ELR (cell line): ENCODE data around the gene GRK4.
A peak's percentile ranks its signal among the peaks of the same experiment; 100 is the strongest.
"Not testable (repeated sequence)": the region's sequence is repeated elsewhere in the genome, so short reads cannot be mapped to it uniquely, and the experiment has no call there.

Experiments
- DNase-seq: peaks from one replicate; pipeline ENCODE4 v3.0.0-alpha.2; 2015; ENCODE audit warnings: low read depth

The GRK4 gene

DNA sequence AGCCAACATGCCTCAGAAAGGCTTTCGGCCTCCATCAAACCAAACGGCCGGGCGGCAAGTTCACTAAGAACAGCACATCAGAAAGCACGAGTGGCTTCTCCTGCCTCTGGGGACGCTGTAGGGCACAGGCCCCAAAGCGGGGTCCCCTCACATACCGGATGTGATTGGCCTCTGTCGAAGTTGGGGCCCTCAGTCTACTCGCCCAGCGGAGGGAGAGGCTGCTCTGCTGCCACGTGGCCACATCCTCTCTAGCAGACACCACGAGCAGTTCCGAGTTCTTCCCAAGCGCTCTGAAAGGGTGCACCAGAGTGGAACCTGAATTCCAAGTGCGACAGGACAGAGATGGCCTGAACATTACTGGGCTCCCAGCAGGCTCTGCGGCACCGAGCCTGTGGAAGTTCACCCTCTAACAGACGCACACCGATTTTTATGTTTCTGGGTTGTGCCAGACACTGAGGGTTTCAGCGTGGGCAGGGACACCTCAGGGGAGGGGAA lies 21.3 kb upstream of the GRK4 start:
- DNase-seq, result no peak

DNA sequence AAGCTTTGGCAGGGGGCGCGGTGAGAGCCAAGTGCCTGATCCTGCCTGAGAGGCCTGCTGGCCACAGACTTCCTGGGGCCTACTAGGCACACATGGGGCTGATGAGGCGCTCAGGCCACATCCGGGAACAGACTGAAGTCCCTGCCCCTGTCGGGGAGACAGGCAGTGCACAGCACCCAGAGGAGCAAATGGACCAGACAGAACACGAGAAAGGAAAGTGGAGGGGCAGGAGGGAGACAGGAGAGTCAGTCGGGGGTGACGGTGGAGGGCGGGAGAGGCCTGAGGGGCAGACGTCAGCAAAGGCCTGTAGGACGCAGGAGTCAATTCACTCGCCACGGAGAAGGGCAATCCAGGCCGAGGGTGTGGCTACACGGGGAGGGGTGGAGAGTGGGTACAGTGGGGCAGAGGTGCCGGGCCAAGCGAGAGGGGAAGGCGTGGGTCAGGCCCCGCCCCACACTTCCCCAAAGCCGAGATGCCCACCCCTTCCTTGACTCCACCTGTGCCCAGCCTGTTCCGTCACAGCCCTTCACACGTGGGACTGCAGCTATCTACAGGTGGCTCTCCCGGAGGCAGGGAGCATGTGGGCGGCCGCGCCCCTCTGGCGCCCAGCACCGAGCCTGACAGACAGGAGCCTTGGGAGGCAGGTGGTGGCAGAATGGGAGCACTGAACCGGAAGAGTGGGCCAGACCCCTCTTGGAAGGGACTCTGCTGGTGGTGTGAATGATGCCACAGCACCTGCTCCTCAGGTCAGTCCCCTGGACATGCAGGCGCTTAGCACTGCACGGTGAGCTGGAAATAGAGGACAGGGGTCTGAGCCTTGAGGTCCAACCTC lies 20.6 kb upstream of the GRK4 start:
- DNase-seq, result no peak

DNA sequence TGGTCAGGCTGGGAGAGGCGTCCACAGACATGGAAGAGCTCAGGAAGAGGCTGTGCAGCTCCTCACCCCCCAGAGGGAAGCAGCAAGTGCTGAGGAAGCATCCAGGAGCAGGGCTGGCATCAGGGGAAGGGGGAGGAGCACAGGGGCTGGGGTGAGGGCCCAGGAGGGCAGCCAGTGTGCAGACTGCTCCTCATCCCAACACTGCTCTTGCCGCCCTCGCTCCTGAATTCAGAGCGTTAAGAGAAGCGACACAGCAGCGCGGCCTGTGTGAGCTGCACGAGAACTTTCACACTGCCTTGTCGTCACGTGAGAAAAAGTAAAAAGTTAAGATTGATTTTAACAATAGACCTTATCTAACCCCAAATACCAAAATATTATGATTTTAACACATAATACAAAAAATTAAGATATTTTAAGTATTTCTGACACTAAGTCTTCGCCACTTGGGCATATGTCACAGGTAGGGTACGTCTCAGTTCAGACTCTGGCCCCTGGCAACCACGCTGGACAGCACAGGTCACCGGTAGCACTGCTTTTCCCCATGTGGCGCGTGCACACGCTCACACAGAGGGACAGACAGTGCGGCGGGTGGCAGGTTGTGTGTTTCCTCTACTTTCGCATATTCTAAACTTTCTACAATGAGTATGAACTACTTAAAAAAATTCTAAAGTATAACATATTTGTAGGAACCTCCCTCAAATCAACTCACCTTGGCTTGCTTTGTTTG lies 19.8 kb upstream of the GRK4 start:
- DNase-seq, result no peak

DNA sequence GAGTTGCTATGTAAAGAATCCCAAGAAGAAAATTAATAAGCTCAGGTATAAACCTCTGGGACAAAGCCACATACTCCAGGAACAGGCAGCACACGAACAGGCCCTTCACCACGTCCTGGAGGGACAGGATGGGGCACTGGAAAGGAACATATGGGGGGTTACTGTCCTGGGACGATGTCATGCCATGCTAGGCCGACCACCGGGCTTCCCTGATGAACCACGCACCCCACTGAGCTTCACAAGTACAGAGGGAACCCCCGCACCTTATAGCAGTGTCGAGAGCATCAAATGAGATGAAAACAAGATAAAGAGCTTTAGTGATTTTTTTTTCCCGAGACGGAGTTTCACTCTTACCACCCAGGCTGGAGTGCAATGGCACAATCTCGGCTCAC lies 19.3 kb upstream of the GRK4 start:
- DNase-seq, result no peak

DNA sequence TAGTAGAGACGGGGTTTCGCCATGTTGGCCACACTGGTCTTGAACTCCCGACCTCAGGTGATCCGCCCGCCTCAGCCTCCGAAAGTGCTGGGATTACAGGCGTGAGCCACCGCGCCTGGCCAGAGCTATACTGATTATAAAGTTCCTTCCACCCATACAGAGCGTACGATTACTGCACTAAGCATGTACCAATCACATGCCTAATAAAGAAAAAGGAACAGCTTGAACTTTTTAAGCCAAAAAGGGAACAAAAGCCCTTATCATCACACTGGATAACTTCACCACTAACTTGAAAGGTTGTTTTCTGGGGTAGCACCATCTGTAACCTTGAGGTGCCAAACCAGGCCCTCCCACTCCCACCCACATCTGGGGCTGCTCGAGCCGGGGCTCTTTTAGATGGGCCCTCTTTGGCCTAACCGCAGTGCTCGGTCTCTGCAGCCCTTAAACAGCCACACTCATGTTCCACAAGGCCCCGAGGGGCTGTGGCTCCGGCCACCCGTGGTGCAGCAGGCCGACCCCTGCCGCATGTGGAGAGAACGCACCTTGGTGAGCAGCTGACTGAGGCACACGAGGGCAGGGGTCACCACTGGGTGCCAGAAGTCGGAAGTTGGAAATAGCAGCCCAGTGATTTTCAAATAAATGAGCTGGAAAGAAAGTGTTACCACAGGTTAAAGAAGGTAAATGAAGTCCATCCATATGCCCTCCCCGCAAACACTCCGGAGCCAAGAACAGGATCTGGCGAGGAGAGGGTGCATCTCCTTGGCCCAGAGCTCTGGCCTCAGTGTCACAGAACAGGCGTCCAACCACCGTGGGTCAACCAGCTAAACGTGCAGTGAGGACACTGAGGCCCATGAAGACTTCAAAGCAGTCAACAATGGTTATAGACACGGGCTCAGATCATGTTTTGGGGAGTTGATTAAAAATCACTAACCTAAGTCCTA lies 18.5 kb upstream of the GRK4 start:
- no peak for DNase-seq

DNA sequence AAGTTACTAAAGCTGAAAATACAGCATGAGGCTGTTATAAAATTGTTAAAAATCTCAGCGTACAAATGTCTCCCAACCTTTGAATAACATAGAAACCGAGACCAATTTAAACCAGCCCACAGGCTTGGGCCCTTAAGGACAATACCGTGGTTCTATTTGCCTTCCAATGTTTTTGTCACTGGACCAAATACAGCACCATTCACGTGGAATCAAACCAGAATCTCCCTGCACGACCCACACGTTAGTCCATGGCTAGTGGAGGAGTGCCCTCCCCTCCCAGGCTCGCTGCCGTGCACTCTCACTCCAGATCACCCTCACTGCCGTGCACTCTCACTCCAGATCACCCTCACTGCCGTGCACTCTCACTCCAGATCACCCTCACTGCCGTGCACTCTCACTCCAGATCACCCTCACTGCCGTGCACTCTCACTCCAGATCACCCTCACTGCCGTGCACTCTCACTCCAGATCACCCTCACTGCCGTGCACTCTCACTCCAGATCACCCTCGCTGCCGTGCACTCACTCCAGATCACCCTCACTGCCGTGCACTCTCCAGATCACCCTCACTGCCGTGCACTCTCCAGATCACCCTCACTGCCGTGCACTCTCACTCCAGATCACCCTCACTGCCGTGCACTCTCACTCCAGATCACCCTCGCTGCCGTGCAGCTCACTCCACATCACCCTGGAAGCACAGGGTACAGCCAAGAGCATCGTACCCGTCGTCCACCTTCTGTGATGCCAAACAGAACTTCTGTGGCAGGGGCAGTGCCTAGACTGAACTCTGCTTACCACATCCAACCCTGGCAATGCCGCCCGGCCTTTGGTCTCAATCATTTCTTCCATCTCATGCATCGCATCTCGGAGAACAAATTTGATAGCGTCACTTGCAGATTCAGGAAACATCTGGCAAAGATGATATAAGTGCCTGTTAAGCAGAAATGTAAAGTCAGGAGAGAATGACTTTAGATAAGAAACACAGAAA lies 17.5 kb upstream of the GRK4 start:
- not testable (repeated sequence) for DNase-seq

DNA sequence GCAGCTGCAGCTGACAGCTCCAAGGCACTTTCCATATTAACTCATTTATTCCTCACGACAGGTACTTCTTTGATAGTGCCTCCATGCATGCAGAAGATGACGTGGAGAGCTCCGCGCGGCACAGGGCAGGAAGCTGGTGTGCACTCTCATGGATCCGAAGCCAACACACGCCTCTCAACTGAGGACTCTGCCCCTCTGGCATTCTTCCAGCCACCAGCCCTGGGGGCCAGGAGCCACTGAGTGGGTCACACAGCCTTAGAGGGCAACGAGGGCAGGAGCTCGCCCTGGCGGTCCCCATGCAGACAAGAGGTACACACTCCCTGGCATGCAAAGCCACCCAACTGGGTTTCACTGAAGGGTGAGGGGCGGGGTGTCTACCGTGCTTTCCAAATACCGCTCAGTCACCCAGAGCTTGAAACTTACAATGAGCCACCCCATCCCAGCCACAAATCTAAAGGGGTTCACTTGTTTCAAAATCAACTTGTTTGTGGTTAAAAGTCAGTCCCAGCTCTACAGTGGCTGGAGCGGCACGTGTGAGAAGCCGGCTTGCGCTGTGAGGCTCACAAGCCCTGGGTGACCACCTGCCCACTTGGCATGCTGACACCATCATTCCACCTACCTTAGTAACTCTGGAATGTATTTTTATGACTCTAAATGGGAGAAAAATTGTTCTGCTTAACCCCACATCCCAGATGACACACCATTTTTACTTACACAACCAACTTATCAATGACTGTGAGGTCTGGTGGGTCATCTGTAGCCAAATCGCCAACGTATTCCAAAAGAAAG lies 16.4 kb upstream of the GRK4 start:
- DNase-seq, result peak; percentile 24

DNA sequence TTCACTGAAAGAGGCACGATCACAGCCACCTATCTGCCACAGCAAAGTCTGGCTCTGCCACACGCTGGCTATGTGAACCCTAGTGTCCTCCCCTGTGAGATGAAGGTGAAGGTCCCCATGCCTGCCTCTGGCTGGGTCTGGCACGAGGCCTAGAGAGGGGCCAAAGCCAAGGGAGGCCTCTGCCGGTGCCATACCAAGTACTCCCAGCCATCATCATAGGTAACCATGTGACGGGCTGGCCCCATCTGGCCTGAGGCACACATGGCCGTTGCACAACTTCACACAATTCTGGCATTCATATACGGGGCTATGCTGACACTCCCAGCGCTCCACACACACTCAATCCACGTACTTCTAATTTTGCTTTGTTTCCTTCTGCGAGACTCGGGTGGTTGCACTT lies 15.4 kb upstream of the GRK4 start:
- DNase-seq, result no peak

DNA sequence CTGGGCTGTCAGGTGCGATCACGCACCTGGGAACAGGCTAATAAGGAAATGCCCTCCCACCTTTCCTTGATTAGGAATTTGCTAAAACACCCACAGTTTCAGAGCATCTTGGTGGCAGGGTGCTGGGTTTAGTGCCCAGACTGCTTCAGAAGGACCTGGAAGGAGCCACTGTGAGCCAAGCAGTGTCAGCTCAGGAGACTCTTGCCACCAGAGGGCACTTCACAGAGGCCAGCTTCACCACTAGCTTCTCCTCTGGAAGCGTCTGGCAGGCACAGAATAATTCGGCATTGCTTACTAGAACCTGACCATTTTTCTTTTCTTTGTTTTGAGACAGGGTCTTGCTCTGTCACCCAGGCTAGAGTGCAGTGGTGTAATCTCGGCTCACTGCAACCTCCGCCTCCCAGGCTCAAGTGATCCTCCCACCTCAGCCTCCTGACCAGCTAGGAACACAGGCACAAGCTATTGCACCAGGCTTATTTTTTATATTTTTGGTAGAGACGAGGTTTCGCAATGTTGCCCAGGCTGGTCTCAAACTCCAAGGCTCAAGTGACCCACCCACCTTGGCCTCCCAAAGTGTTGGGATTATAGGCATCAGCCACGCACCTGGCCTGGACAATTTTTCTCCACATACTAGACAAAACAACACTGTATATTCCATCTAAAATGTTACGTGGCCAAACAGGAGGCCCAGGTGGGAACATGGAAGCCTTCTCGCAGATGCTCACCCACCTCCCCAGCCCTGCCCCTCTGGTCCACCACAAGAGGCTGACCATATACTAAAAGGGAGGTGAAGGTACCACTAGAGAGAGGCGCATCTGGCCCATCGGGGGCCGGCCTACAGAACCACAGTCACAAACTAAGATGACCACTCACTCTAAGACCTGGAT lies 14.2 kb upstream of the GRK4 start:
- peak; percentile 44 for DNase-seq

DNA sequence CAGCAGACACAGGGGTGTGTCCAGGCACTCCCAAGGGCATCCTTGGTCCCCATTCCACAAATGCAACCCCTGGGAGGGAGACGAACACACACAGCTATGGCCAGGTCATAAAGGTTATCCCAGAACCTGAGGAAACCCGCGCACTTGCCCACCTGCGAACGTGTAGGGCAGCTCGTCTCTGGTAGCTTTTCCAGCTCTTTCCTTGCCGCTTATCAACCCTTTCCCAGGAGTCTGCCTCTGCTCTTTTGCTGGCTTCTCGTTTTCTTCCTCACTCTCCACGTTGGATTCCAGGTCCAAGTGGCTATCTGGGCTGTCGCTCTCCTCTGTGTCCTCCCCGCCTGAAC lies 13.6 kb upstream of the GRK4 start:
- DNase-seq, result no peak

DNA sequence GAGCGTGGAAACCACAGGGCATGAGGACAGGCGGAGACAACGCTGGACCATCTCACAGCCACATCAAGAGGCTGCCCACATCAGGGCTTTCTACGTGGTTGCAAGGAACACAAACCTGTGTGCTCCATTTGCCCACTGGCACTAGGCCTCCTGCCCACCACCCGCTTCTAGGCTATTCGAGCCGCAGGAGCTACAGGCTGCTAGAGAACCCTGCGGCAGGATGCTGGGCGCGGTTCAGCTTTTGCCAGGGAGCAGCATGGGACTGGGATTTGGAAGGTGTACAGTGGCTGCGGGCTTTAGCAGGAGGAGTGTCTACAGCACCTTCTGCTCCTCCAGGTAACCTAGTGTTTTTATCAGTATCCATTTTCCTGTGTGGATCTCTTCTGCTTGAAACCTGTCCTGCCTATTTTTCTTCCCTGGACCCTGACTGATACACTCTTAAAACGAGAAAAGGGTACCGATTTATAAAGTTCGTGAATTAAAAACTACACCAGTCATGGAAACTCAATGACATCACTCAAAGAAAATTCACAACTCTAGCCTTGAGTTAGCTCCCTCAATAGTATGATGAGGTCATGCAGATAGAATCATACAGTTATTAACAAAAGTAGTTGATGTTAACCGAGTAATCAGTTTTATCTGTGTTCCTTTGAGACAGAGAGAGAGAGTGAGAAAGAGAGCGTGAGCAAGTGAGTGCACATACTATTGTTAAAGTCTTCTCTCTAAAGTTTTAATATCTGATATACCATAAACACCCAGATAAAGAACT lies 13.0 kb upstream of the GRK4 start:
- DNase-seq, result no peak

DNA sequence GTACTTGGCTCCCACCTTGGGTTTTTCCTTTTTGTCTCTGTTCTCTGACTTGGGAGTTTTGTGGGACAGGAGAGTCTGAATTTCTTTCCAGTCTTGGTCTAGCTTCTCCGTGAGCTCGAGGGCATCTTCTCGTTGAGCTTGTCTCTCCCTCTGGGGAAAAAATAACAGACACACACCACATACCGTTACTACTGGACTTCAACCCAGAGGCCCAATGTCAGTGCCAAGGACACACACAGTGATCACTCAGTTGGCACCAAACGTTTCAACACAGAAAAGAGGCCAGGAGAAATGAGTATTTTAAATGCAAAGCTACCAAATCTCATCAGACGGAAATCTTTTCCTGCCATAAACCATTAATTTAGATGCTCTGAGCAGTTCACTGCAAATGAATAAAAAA lies 9.9 kb upstream of the GRK4 start:
- no peak for DNase-seq

DNA sequence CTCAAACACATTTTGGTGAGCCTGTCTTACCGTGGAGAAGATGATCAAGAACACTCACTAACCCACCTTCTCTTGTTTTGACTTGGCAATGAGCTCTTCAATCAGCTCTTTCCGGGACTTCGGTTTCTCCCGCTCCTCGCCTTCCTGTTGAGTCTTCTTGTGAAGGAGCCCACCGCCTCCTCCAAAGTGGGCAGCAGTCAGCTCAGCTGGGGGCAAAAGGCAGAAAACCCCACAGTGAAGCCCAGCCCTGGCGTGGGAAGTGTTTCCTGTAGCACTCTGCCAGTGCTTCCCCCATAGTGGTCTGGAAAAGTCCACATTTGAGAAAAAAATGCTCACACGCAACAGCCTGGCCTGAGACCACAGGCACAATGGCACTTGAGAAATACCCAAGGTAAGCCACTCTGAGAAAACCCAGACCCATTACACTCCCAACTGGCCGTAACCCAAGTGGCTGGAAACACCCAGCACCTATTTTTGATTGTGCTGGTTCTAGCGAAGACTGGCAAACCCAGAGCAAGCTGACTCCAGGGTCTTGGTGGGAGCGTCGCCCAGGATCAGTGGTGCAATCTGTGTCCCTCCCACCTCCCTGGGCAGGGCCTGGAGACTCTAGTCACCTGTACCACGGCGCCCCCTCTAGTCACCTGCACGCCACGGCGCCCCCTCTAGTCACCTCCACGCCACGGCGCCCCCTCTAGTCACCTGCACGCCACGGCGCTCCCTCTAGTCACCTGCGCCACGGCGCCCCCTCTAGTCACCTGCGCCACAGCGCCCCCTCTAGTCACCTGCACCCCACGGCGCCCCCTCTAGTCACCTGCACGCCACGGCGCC lies 8.8 kb upstream of the GRK4 start:
- no peak for DNase-seq

DNA sequence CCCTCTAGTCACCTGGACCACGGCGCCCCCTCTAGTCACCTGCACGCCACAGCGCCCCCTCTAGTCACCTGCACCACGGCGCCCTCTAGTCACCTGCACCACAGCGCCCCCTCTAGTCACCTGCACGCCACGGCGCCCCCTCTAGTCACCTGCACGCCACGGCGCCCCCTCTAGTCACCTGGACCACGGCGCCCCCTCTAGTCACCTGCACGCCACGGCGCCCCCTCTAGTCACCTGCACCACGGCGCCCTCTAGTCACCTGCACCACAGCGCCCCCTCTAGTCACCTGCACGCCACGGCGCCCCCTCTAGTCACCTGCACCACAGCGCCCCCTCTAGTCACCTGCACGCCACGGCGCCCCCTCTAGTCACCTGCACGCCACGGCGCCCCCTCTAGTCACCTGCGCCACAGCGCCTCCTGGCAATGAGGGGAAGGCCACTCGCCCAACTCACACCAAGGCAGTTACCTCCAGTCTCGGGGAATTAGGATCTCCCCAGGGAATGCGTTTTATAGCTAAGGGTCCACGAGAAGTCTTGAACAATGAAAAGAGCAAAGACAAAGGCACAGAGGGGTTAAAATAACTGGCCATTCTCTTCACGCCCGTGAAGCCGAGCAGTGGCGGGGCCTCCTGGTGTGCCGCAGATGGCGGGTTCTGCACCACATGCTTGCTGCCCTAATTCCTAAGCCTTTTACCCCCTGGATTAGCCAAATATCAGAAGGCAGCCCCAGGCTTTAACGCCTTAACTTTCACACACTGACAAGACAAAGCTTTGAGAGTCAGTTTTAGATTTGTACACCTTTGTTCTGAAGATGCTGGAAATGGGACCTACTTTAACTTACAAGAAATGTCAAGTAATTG lies 8.0 kb upstream of the GRK4 start:
- DNase-seq, result not testable (repeated sequence)

DNA sequence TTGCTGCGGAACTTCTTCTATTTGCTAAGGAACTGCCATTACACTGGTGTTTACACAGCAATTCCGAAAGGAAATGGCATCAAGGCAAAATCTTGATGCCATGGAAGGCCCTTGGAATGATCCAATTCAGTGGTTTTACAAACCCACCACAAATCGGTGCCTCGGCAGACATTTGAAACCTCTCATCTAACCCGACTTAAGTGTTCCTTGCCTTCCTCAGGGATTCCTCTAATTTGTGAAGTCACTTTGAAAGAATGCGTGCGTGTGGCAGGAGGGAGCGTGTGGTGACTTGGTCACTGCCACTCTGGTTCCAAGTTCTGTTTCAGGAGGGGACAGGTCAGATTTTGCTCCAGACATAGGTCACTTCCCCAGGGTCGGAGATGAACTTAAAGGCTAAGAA lies 4.9 kb upstream of the GRK4 start:
- DNase-seq, result peak; percentile 45

DNA sequence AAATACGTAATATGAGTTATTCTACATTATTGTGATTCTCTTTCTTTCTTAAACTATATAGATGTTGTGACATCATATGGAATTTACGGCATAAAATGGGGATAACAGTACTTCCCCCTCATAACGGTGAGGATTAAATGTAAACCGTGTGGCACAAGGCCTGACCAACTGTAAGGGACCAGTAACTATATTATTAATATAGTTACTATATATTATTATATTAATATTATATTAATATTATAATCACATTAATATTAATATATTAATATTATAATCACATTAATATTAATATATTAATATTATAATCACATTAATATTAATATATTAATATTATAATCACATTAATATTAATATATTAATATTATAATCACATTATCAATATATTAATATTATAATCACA lies 2.9 kb upstream of the GRK4 start:
- DNase-seq, result not testable (repeated sequence)

DNA sequence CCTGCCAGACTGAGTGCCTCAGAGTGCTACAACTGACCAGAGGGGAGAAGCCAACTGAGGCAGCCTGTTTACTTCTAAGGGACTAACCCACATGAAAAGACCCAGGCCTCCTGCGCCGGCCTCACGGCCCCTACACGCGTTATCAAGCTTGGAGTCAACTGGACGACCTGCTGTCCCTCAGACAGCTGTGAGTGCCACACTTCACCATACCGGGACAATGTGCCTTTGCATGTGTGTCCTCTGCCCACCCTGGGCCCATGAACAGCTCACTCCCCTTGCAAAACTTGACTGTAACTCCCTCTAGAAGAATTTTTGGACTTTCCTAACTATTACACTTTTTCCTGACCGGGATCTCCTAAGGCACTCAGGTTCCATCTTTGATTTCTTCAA lies 2.0 kb upstream of the GRK4 start:
- DNase-seq, result no peak
